Measurements from ENCODE around the gene CABP1. TPM values are rescaled to one million over a fixed set of nuclear protein-coding genes. Genes with fewer than 3 reads are reported as not detected.
"Not testable (repeated sequence)": the region's sequence is repeated elsewhere in the genome, so short reads cannot be mapped to it uniquely, and the experiment has no call there.

CABP1 gene
- total RNA-seq, 1 donor from 2014 or later, result 5.5 TPM

GRCh38 chr12:120666571-120667390 lies 26.4 kb downstream of the CABP1 start:
- DNase-seq (ENCODE audit: low spot score), result no peak

- DNase-seq (ENCODE audit: low spot score), result no peak
These were observed 27.9 kb downstream of the CABP1 start for GRCh38 chr12:120668091-120668867.

- DNase-seq (ENCODE audit: low spot score), result no peak
These were observed 28.7 kb downstream of the CABP1 start for GRCh38 chr12:120668868-120669840.

GRCh38 chr12:120670237-120670636 lies 29.8 kb downstream of the CABP1 start:
- DNase-seq (ENCODE audit: low spot score), result not testable (repeated sequence)

DNA sequence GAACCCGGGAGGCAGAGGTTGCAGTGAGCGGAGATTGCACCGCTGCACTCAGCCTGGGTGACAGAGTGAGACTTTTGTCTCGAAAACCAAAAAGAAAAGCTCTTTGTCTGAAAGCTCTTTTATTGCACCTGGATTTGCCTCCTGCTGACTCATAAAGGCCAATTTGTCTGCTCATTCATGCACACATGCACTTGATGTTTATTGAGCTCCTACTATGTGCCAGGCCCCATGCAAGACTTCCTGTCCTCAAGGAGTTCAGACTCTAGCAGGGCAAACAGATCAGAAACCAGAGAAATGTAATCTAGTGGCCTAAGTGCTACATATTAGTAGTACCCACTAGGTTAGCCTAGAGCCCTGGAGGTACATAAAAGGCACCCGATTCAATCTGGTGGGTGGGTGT lies 30.2 kb downstream of the CABP1 start:
- DNase-seq (ENCODE audit: low spot score), result no peak

- DNase-seq (ENCODE audit: low spot score), result no peak
These were observed 33.7 kb downstream of the CABP1 start for GRCh38 chr12:120674097-120674636.

DNA sequence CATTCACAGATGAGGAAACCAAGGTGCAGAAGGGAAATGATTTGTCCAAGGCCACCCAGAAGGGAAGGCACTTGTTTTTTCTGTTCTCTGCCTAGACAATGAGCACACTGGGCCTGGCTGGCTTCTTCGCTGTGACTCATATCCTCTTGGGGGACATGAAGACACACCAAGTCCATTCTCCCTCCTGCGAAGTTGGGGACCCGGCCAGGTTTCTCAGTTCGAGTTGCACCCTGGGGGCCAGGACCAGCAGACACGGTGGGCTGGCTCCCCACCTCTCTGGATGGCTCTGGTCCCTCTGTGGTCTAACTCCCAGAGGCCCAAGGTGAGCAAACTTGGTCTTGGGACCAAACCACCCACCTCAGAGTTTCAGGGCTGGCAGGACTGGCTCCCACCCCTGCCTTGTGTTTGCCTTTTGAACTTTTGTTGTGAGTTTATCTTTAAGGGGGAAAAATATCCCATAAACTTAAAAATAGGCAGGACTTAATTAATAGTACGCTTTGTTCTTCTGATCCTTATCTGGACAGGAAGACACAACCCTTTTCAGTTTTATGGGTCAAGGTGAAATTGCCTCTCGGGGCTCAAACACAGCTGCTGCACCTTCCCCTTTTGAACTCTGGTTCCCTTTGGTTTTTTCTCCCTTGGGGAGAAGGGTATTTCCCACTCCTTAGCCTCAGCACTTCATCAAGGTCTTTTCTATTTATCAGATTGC lies 37.5 kb downstream of the CABP1 start:
- no peak for DNase-seq (ENCODE audit: low spot score)

- no peak for DNase-seq (ENCODE audit: low spot score)
These were observed 38.1 kb downstream of the CABP1 start for GRCh38 chr12:120678572-120678971.

- DNase-seq (ENCODE audit: low spot score), result no peak
These were observed 39.8 kb downstream of the CABP1 start for GRCh38 chr12:120680165-120680738.

- no peak for DNase-seq (ENCODE audit: low spot score)
These were observed 44.1 kb downstream of the CABP1 start for GRCh38 chr12:120684523-120684932.

DNA sequence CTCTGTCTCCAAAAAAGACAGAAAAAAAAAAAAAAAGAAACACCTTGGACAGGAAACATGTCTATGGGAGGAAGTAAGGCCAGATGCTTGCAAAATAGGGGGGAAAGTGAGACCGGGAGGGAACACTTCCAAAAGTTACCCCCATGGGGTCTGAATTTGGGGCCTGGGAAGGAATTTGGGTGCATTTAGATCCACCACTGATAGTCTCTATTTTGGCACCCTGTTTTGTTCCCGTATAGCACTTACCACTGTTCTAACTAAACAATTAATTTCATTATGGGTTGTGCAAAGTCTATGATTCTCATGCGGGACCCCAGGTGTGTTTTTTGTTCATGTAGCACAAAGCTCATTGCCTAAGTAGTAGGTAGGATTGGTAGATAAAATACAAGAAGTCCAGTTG lies 45.1 kb downstream of the CABP1 start:
- no peak for DNase-seq (ENCODE audit: low spot score)

GRCh38 chr12:120686151-120686689 lies 45.8 kb downstream of the CABP1 start:
- DNase-seq (ENCODE audit: low spot score), result peak; percentile 99

DNA sequence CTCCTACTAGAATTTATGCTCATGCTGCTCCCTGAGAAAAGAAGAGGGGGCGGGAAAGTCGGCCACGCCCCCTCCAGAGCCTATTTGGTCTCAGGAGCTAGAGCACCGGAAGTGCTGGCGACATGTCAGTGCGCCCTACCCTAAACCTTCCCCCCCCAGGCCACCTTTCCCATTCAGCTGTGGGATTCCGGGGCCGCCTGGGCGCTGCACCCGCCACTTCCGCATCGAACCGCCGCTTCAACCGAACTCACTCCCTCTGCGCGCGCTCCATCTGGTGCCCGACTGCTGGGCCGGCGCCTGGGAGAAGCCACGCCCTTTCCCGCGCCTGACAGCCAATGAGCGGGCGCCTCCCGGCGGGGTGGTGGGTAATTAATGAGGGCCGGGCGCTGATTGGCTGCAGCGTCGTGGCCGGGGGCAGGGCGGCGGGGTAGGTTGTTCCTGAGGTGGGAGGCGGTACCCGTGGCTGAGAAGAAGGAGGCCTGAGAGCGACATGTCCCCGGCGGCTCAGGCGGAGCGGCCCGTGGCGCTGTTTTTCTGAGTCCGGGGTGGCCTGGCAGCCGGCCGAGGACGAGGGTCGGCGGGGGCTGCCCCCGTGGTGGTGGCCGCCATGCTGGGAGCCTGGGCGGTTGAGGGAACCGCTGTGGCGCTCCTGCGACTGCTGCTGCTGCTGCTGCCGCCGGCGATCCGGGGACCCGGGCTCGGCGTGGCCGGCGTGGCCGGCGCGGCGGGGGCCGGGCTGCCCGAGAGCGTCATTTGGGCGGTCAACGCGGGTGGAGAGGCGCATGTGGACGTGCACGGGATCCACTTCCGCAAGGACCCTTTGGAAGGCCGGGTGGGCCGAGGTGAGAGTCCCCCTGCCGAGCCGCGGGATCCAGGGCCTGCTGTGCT lies 46.5 kb downstream of the CABP1 start, which contains the start of gene MLEC:
Gene MLEC (plus strand): TSS at position 460 of the 888 bp plus-strand sequence. CDS start 148 bp downstream, at position 608.
- peak; percentile 100 for DNase-seq (ENCODE audit: low spot score)

DNA sequence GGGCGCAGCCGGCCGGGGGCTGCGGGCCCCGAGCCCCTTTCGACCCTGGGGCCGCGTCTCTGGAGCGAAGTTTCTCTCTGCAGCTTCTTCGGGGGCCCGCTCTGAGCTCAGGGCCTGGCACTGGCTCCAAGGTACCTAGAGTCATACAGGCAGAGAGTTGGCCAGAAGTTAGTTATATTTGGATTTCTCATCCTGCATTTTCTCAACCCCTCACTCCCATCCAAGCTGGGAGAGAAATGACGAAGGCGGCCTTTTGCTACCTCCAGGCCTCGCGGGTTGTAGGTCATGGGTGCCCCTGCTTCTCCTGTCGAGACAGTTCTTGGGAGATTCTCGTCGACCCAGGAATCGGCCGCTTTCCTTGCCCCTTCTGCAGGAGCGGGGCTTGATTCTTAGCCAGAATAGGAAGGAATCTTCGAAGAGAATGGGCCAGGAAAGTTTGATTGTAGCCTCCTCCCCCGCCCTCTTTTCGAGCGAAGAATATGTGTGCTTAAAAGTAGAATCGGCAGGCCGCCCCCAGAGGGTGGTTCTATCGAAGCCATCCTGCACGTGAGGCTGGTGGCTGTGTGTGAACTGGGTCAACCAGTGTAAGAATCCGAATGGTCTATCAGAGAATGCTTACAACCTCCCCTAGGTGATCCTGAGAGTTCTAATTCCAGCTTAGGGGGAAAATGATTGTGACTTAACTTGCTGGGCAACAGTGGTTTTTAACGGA lies 47.3 kb downstream of the CABP1 start:
- no peak for DNase-seq (ENCODE audit: low spot score)

GRCh38 chr12:120688527-120689071 lies 48.2 kb downstream of the CABP1 start:
- DNase-seq (ENCODE audit: low spot score), result no peak

DNA sequence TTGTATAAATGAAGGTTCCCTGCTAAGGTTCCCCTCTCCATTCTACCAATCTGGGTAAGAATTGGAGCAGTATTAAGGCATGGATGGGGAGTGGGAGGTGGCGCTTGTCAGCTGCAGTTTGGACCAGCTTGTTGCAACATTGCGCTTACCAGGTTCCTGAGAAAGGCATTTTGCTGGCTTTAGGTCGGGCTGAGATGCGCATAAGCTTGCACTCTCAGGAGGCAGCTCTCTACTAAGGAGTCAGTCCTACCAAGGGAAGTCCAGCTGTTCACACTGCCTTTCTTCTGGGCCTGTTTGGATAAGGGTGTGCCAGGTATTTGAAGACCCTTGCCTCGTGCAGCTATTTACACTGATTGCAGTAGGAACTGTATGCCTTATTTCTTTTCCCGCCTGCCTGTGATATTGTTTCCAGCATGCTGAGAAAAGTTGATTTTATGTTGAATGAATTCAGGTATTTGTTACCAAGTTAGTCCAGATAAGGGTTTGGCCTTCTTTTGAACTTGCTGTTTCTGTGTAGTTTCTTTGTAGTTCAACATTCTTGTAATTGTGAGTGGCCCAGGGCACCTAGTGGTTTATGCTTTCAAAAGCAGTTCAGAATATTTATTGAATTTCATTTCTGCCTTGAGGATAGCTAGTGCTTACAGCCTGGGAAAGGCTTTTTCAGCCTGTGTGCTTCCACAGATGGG lies 49.1 kb downstream of the CABP1 start:
- no peak for DNase-seq (ENCODE audit: low spot score)

DNA sequence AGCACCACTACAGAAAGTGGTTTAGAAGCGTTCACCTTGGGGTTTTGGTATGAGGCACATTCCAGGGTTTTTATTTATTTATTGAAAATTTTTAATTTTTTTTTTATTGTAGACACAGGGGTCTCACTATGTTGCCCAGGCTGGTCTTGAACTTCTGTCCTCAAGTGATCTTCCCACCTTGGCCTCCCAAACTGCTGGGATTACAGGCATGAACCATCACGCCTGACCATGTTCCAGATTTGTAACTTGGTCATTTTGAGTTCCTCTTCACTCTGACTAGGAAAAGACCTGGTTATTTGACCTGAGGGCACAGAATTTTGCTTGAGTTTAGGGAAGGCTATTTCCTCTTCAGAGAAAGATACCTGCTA lies 49.6 kb downstream of the CABP1 start:
- DNase-seq (ENCODE audit: low spot score), result no peak
